ENCODE data around the gene CES4A. TPM values are rescaled to one million over a fixed set of nuclear protein-coding genes. Genes with fewer than 3 reads are reported as not detected.
A peak's percentile ranks its signal among the peaks of the same experiment; 100 is the strongest.
"Not testable (repeated sequence)": the region's sequence is repeated elsewhere in the genome, so short reads cannot be mapped to it uniquely, and the experiment has no call there.

The CES4A gene
- 10 to 100 TPM; 24.4 to 38.8 TPM for total RNA-seq

- Mint-ChIP-seq H3K27me3 (ENCODE audit: low read depth) (no peaks in the 10 kb centered on the region), H3K4me3 (peak within 1 kb of the TSS; percentile 77 to 91), H3K9me3 (peaks cover 0 to 2% of the 10 kb centered on the region in 2 donors), H3K4me1 (ENCODE audit: low read depth) (peaks cover 65% of the 10 kb centered on the region), H3K27ac (peak within 1 kb of the TSS; percentile 95), H3K36me3 (ENCODE audit: insufficient read depth in 2 of 2) (peaks cover 9 to 12% of the 10 kb centered on the region in 2 donors)
- ATAC-seq (replicated peaks in 1 of 2): peak in 1 of 2 donors; percentile 10
- DNase-seq: peak; percentile 35 to 50
Measured at GRCh38 chr16:66988197-66988788, at the start of gene CES4A. Gene CES4A, plus strand, starts transcription at chr16:66988589. Its CDS starts 184 bp downstream, at chr16:66988773.

- no peak overlapping the region for H3K4me3 Mint-ChIP-seq
- peaks cover 2 to 6% of the 10 kb centered on the region in 2 donors for H3K36me3 Mint-ChIP-seq (ENCODE audit: insufficient read depth in 2 of 2)
- peaks cover 20% of the 10 kb centered on the region for H3K4me1 Mint-ChIP-seq (ENCODE audit: low read depth)
- no peaks in the 10 kb centered on the region for H3K9me3 Mint-ChIP-seq
- ATAC-seq (replicated peaks in 1 of 2): no peak
- H3K27ac Mint-ChIP-seq: no peak overlapping the region
- no peaks in the 10 kb centered on the region for H3K27me3 Mint-ChIP-seq (ENCODE audit: low read depth)
- no peak for DNase-seq
Measured at GRCh38 chr16:66939366-66939765, 49.0 kb upstream of the CES4A start.

DNA sequence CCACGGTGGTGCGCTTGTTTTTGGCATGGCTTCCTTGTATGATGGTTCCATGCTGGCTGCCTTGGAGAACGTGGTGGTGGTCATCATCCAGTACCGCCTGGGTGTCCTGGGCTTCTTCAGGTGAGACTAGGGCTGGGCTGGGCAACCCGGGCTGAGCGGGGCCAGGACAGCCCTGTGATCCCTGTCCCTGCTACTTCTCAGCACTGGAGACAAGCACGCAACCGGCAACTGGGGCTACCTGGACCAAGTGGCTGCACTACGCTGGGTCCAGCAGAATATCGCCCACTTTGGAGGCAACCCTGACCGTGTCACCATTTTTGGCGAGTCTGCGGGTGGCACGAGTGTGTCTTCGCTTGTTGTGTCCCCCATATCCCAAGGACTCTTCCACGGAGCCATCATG lies 48.2 kb upstream of the CES4A start:
- no peak overlapping the region for H3K27ac Mint-ChIP-seq
- no peak overlapping the region for H3K4me3 Mint-ChIP-seq
- H3K9me3 Mint-ChIP-seq: no peaks in the 10 kb centered on the region
- H3K36me3 Mint-ChIP-seq (ENCODE audit: insufficient read depth in 2 of 2): peaks cover 2 to 6% of the 10 kb centered on the region in 2 donors
- H3K27me3 Mint-ChIP-seq (ENCODE audit: low read depth): no peaks in the 10 kb centered on the region
- DNase-seq (no peak), ATAC-seq (replicated peaks in 1 of 2) (no peak)
- peaks cover 17% of the 10 kb centered on the region for H3K4me1 Mint-ChIP-seq (ENCODE audit: low read depth)

- H3K27ac Mint-ChIP-seq: no peak overlapping the region
Measured at GRCh38 chr16:66942981-66943380, 45.4 kb upstream of the CES4A start.

GRCh38 chr16:66943426-66944053 lies 44.8 kb upstream of the CES4A start:
- Mint-ChIP-seq H3K9me3 (no peaks in the 10 kb centered on the region), H3K4me3 (no peak overlapping the region), H3K4me1 (ENCODE audit: low read depth) (peaks cover 19% of the 10 kb centered on the region), H3K27me3 (ENCODE audit: low read depth) (peaks cover 10% of the 10 kb centered on the region), H3K36me3 (ENCODE audit: insufficient read depth in 2 of 2) (peaks cover 2 to 6% of the 10 kb centered on the region in 2 donors), H3K27ac (no peak overlapping the region)
- ATAC-seq (replicated peaks in 1 of 2) (no peak), DNase-seq (no peak)

More at GRCh38 chr16:66942981-66943380, 45.4 kb upstream of the CES4A start:
- ATAC-seq (replicated peaks in 1 of 2) (no peak), DNase-seq (no peak)
- Mint-ChIP-seq H3K9me3 (no peaks in the 10 kb centered on the region), H3K4me1 (ENCODE audit: low read depth) (peaks cover 13% of the 10 kb centered on the region), H3K4me3 (no peak overlapping the region), H3K27me3 (ENCODE audit: low read depth) (peaks cover 4% of the 10 kb centered on the region), H3K36me3 (ENCODE audit: insufficient read depth in 2 of 2) (peaks cover 2 to 6% of the 10 kb centered on the region in 2 donors)

GRCh38 chr16:66944054-66944441 lies 44.3 kb upstream of the CES4A start:
- Mint-ChIP-seq H3K4me1 (ENCODE audit: low read depth) (peaks cover 24% of the 10 kb centered on the region), H3K4me3 (no peak overlapping the region)

DNA sequence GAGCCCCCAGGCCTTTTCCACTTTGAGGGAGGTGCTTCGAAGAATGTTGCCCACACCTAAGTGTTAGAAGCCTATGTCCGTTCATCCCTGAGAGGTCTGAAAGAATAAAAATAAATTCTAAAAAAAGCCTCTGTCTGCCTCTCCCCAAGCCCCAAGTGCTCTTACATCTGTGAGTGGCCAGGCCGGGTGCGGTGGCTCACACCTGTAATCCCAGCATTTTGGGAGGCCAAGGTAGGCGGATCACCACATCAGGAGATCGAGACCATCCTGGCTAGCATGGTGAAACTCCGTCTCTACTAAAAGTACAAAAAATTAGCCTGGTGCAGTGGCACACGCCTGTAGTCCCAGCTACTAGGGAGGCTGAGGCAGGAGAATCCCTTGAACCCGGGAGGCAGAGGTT lies 43.4 kb upstream of the CES4A start:
- Mint-ChIP-seq H3K27me3 (ENCODE audit: low read depth) (peaks cover 24% of the 10 kb centered on the region), H3K4me1 (ENCODE audit: low read depth) (peaks cover 33% of the 10 kb centered on the region)
- H3K27ac Mint-ChIP-seq; DNase-seq; H3K36me3 Mint-ChIP-seq (ENCODE audit: insufficient read depth in 2 of 2); H3K4me3 Mint-ChIP-seq; H3K9me3 Mint-ChIP-seq; ATAC-seq (replicated peaks in 1 of 2): not testable (repeated sequence)

More at GRCh38 chr16:66944054-66944441, 44.3 kb upstream of the CES4A start:
- no peak for DNase-seq
- Mint-ChIP-seq H3K36me3 (ENCODE audit: insufficient read depth in 2 of 2) (peaks cover 2 to 6% of the 10 kb centered on the region in 2 donors), H3K27me3 (ENCODE audit: low read depth) (peaks cover 15% of the 10 kb centered on the region), H3K27ac (no peak overlapping the region), H3K9me3 (no peaks in the 10 kb centered on the region)
- ATAC-seq (replicated peaks in 1 of 2): no peak

DNA sequence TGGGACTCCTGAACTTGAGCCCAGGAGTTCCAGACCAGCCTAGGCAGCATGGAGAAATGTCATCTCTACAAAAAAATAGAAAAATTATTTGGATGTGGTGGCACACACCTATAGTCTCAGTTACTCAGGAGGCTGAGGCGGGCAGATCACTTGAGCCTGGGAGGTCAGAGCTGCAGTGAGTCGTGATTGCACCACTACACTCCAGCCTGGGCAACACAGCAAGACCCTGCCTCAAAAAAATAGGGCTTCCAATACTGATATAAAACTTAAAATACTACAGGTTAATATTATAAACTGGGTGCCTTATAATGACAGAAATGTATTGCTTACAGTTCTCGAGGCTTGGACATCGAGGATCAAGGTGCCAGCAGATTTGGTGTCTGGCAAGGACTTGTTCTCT lies 42.5 kb upstream of the CES4A start:
- H3K36me3 Mint-ChIP-seq (ENCODE audit: insufficient read depth in 2 of 2): peaks cover 2 to 6% of the 10 kb centered on the region in 2 donors
- DNase-seq (no peak), ATAC-seq (replicated peaks in 1 of 2) (no peak)
- H3K4me3 Mint-ChIP-seq: no peak overlapping the region
- H3K4me1 Mint-ChIP-seq (ENCODE audit: low read depth): peaks cover 41% of the 10 kb centered on the region
- no peak overlapping the region for H3K27ac Mint-ChIP-seq
- H3K9me3 Mint-ChIP-seq: no peaks in the 10 kb centered on the region
- peaks cover 34% of the 10 kb centered on the region for H3K27me3 Mint-ChIP-seq (ENCODE audit: low read depth)

- H3K27me3 Mint-ChIP-seq (ENCODE audit: low read depth): peaks cover 40% of the 10 kb centered on the region
- ATAC-seq (replicated peaks in 1 of 2) (no peak), DNase-seq (no peak)
- no peak overlapping the region for H3K4me3 Mint-ChIP-seq
- H3K27ac Mint-ChIP-seq: no peak overlapping the region
- H3K4me1 Mint-ChIP-seq (ENCODE audit: low read depth): peaks cover 47% of the 10 kb centered on the region
- peaks cover 0 to 5% of the 10 kb centered on the region in 2 donors for H3K9me3 Mint-ChIP-seq
- peaks cover 4 to 9% of the 10 kb centered on the region in 2 donors for H3K36me3 Mint-ChIP-seq (ENCODE audit: insufficient read depth in 2 of 2)
Measured at GRCh38 chr16:66946541-66946940, 41.8 kb upstream of the CES4A start.

DNA sequence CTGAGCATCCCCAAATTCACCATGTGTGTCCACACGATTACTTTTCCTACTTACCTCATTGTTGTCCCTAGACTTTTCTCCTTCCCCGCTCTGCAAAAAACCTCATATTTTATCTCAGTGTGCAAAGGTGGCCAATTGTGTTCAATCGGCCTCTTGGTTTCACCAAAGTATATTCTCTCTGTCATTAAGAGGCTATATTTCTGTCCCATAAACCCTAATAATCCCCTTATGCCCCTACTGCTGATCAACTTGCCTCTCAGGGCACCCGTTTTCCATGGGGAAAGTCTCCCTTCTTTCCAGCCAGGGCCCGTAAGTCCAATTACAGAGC lies 41.5 kb upstream of the CES4A start:
- Mint-ChIP-seq H3K36me3 (ENCODE audit: insufficient read depth in 2 of 2) (peaks cover 6 to 12% of the 10 kb centered on the region in 2 donors), H3K4me1 (ENCODE audit: low read depth) (peaks cover 51% of the 10 kb centered on the region), H3K27ac (peak overlapping the region; percentile 4), H3K27me3 (ENCODE audit: low read depth) (peaks cover 44% of the 10 kb centered on the region), H3K4me3 (peak overlapping the region in 1 of 2 donors; percentile 95), H3K9me3 (peaks cover 2 to 8% of the 10 kb centered on the region in 2 donors)
- DNase-seq (no peak), ATAC-seq (replicated peaks in 1 of 2) (no peak)

DNA sequence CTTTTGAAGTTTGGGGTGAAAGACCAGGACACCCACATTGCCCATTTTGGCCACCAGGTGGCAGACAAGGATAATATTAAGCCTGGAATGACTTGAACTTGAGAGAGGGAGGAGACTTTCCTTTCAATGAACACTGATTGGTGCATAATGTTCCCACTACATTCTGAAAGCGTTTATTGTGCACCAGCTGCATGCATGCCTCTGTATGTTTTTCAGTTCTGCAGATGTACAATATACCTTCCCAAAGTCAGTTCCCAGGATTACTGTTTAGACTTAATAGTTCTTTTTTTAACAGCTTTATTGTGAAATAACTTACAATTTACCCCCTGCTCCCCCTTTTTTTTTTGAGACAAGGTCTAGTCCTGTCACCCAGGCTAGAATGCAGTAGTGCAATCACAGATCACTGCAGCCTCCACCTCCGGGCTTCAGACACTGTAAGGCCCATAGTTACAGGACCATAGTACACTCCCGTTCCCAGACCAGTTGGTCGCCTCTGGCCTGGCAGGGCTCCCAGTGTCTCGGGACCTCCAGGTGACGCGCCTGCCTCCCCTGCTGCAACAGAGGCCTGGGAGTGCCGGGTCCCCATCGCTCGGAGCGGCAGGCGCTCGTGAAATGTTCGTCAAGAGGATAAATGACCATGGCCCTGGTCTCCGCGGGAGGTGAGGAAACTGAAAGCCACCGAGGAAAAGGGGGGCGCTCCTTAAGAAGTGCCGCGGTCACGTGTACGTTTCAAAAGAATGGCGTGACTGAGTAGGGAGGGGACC lies 40.9 kb upstream of the CES4A start:
- Mint-ChIP-seq H3K36me3 (ENCODE audit: insufficient read depth in 2 of 2) (peaks cover 6 to 8% of the 10 kb centered on the region in 2 donors), H3K27ac (peak overlapping the region; percentile 4)

DNA sequence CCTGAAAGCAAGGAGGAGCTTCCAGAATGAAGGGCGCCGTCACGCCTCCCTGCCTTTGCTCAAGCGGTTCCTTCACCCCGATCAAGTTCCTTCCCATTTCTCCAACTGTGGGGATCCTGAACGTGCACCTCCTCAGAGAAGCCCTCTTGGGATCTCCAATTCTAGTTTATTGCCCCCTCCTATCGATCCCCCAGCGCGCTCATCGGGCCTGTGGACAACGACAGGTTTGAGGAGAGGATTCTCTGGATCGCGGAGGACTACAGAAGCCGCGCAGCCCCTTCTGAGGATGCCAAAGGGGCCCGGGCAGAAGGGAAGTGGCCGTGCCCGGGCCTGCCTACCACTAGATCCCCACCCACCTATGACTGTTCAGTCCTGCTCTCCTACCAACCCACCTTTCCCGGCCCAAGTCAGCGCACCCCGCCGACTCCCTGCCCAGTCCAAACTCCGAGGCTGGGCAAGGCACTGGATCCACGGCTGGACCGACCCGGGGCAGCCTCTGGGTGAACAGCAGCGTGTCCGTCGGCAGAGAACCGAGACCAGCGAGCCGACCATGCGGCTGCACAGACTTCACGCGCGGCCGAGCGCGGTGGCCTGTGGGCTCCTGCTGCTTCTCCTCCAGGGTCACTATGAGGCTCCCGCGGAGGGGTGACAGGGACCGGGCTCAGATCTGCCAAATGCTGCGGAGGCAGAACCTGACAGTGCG lies 40.1 kb upstream of the CES4A start:
- peak; percentile 22 to 31 for DNase-seq
- Mint-ChIP-seq H3K27ac (peak overlapping the region; percentile 57), H3K36me3 (ENCODE audit: insufficient read depth in 2 of 2) (peaks cover 4 to 7% of the 10 kb centered on the region in 2 donors), H3K27me3 (ENCODE audit: low read depth) (peaks cover 57% of the 10 kb centered on the region), H3K4me1 (ENCODE audit: low read depth) (peaks cover 51% of the 10 kb centered on the region), H3K9me3 (peaks cover 2 to 8% of the 10 kb centered on the region in 2 donors), H3K4me3 (peak overlapping the region; percentile 86 to 95)
- ATAC-seq (replicated peaks in 1 of 2): peak; percentile 31 to 55

More for the DNA sequence above, 40.9 kb upstream of the CES4A start:
- Mint-ChIP-seq H3K9me3 (peaks cover 2 to 8% of the 10 kb centered on the region in 2 donors), H3K4me3 (peak overlapping the region; percentile 86 to 95), H3K27me3 (ENCODE audit: low read depth) (peaks cover 49% of the 10 kb centered on the region), H3K4me1 (ENCODE audit: low read depth) (peaks cover 51% of the 10 kb centered on the region)
- peak; percentile 82 to 86 for DNase-seq
- peak; percentile 73 to 80 for ATAC-seq (replicated peaks in 1 of 2)
